ENCODE data around the gene CYP2W1.
"Not testable (repeated sequence)": the region's sequence is repeated elsewhere in the genome, so short reads cannot be mapped to it uniquely, and the experiment has no call there.

CYP2W1 gene

GRCh38 chr7:994592-995308 is 11.8 kb downstream of the CYP2W1 start:
- H3K27ac ChIP-seq: no peak overlapping the region
- DNase-seq (ENCODE audit: low read depth, low spot score): no peak

GRCh38 chr7:995571-995970 is 12.6 kb downstream of the CYP2W1 start:
- no peak for DNase-seq (ENCODE audit: low read depth, low spot score)
- no peak overlapping the region for H3K27ac ChIP-seq

GRCh38 chr7:996079-996872 is 13.3 kb downstream of the CYP2W1 start:
- DNase-seq (ENCODE audit: low read depth, low spot score): no peak
- H3K27ac ChIP-seq: no peak overlapping the region

- no peak for DNase-seq (ENCODE audit: low read depth, low spot score)
- H3K27ac ChIP-seq: no peak overlapping the region
Measured at GRCh38 chr7:997404-998395, 14.7 kb downstream of the CYP2W1 start.

GRCh38 chr7:999149-999879 is 16.3 kb downstream of the CYP2W1 start:
- H3K27ac ChIP-seq: no peak overlapping the region

GRCh38 chr7:999941-1000935 is 17.3 kb downstream of the CYP2W1 start:
- H3K27ac ChIP-seq: no peak overlapping the region
- DNase-seq (ENCODE audit: low read depth, low spot score): no peak

More at GRCh38 chr7:999149-999879, 16.3 kb downstream of the CYP2W1 start:
- DNase-seq (ENCODE audit: low read depth, low spot score): no peak

GRCh38 chr7:1001069-1001770 is 18.2 kb downstream of the CYP2W1 start:
- not testable (repeated sequence) for H3K27ac ChIP-seq; DNase-seq (ENCODE audit: low read depth, low spot score)

GRCh38 chr7:1002026-1002425 is 19.0 kb downstream of the CYP2W1 start:
- H3K27ac ChIP-seq; DNase-seq (ENCODE audit: low read depth, low spot score): not testable (repeated sequence)

- H3K27ac ChIP-seq; DNase-seq (ENCODE audit: low read depth, low spot score): not testable (repeated sequence)
Measured at GRCh38 chr7:1002445-1002844, 19.5 kb downstream of the CYP2W1 start.

GRCh38 chr7:1004018-1004852 is 21.3 kb downstream of the CYP2W1 start:
- no peak for DNase-seq (ENCODE audit: low read depth, low spot score)
- no peak overlapping the region for H3K27ac ChIP-seq

GRCh38 chr7:1005303-1005702 is 22.3 kb downstream of the CYP2W1 start:
- H3K27ac ChIP-seq: no peak overlapping the region
- DNase-seq (ENCODE audit: low read depth, low spot score): no peak

GRCh38 chr7:1007901-1008300 is 24.9 kb downstream of the CYP2W1 start:
- H3K27ac ChIP-seq: no peak overlapping the region
- DNase-seq (ENCODE audit: low read depth, low spot score): no peak

GRCh38 chr7:1008733-1009363 is 25.9 kb downstream of the CYP2W1 start:
- no peak for DNase-seq (ENCODE audit: low read depth, low spot score)
- no peak overlapping the region for H3K27ac ChIP-seq

- no peak for DNase-seq (ENCODE audit: low read depth, low spot score)
- H3K27ac ChIP-seq: no peak overlapping the region
Measured at GRCh38 chr7:1009747-1010146, 26.8 kb downstream of the CYP2W1 start.

GRCh38 chr7:1010226-1010625 is 27.2 kb downstream of the CYP2W1 start:
- no peak for DNase-seq (ENCODE audit: low read depth, low spot score)
- no peak overlapping the region for H3K27ac ChIP-seq

- H3K27ac ChIP-seq: no peak overlapping the region
- DNase-seq (ENCODE audit: low read depth, low spot score): no peak
Measured at GRCh38 chr7:1011297-1012003, 28.5 kb downstream of the CYP2W1 start.
